ENCODE results near the gene AK2.

Gene AK2

DNA sequence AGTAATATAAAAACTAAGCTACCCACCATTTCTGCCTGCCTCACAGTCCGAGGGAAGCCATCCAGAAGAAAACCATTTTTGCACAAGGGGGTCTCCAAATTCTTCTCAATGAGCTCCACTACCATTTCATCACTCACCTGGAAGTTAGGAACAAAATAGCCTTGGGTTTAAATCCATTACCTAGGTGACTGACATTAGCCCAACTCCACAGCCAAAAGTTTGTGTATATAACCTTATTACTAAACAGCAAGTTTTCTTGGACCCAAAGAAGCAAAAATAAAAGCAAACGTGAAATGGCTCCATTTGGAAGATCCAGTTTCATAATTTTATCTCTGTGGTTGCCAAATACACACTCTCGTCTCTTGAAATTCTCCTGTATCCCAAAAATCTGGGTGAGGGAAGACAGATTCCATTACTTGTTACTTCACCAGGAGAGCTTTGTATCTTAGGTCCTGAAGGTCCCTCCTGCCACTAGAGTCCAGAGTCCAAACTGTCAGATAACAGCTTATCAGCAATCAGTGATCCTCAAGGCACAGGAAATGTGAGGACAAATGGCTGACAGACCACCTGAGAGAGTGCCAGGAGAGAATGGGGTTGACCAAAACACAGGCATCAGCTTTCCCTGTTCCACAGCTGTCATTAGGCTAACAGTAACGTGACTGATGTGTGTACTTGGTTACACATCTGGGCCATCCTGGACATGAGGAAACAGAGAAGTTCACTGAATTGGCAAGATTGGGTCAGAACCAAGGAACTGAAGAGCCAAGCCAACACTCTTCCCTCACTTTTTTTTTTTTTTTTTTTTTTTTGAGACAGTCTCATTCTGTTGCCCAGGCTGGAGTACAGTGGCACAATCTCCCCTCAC is 14.9 kb downstream of the AK2 start:
- DNase-seq, result no peak

DNA sequence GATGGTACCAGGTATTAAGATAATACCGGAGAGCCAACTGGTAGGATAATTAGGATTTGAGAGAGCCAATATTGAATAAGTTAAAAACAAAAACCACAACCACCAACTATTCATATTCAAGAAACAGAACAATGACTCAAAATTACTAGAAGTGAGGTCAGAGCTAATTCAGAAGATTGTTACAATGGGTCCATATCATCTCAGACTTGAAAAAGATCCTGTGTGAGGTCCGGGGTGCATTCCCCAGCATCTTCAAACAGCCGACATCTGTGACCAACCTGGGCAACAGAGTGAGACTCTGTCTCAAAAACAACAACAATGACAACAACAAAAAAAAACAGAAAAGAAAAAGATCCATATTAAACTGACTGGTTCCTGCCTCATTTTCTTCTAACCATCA is 18.6 kb downstream of the AK2 start:
- DNase-seq, result no peak

DNA sequence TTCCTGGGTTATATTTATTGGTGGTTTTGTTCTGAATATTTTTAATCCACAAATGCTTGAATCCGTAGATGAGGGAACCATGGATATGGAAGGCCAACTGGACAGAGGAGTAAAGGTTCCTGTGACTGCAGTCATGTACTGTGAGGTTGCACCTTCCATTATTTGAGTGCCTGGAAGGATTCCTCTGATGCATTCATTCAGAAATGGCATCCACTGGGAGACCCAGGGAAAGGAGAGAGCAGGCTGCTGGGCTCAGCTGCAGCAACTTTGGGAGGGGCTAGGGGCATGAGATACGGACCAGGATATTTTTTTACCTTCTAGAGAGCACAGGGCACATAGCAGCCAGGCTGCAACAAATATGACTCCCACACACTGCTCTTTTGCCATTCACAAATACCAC is 19.5 kb downstream of the AK2 start:
- no peak for DNase-seq

GRCh38 chr1:33015216-33015615 is 21.5 kb downstream of the AK2 start:
- DNase-seq, result no peak

DNA sequence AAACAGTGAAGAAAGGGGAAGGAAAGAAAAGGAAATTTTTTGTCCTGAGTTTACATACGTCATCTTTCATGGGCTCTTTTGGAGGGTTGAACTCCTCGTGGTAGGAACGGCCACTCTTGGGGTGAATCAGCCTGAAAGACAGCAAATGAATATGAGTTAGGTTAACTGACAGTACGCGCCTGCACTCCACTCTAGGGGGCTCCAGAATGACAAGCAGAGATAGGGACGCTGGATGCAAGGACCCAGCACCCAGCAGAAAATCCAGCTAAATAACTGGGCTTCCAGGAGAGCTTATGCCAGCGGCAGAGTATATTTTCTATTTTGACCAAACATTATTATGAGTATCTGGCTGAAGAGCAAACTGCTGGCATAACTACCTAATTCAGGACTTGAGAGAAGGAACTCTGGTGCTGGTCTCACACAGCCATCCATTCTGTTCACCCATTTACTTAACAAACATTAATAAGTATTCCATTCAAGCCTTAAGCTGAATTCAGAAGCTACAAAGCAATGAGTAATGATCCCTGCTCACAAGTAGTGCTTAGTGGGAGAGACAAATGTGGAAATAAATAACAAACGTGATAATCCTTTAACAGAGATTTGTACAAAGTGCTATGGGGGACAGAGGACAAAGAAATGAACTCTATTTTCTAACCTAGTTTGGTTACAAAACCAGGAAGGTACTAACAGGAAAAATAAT is 22.1 kb downstream of the AK2 start:
- DNase-seq, result no peak

- no peak for DNase-seq
Observed at GRCh38 chr1:33013791-33014190, 22.9 kb downstream of the AK2 start.

- DNase-seq, result no peak
Observed at GRCh38 chr1:33012165-33012564, 24.5 kb downstream of the AK2 start.

DNA sequence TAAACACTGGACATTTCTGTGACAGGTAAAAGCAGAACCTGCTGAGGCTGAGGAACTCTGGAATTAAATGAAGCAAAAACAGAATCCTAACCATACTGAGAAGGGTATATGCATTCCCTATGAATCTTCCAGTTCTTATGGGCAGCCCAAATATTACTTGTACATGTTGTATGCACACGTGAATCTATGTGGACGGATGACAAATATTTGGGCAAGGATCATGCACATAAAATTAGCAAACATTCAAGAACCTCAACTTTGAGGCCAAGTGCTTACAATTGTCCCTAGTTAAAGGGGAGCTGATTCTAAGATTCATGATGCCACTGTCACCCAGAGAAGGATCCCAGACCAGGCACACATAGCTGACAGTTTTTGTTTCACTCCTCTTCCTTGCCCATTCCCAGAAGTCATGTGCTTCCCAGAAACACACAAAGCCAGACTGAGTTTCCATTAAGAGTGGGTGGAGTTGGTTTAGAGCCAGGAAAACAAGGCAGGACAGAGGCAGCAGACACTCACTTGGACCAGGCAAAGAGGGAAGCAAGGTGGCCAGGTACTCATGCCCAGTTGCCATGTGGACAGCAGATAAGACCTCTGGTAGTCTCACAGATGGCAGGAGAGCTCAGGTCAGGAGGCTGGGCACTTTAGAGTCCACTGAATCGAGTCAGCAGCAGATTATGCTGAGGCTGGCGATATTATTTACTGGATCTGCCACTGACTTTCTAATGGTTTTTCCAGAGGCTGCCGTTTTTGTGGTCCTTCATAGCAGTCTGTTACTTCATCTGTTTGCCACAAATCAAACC is 25.6 kb downstream of the AK2 start:
- DNase-seq, result no peak

- DNase-seq, result no peak
Observed at GRCh38 chr1:33009561-33009960, 27.1 kb downstream of the AK2 start.

GRCh38 chr1:33008051-33008914 is 28.4 kb downstream of the AK2 start:
- DNase-seq, result no peak

GRCh38 chr1:33007190-33008050 is 29.3 kb downstream of the AK2 start:
- DNase-seq, result peak in 1 of 2 experiments; percentile 23

GRCh38 chr1:33005838-33006421 is 30.8 kb downstream of the AK2 start:
- DNase-seq, result no peak

GRCh38 chr1:33005117-33005837 is 31.4 kb downstream of the AK2 start:
- no peak for DNase-seq

DNA sequence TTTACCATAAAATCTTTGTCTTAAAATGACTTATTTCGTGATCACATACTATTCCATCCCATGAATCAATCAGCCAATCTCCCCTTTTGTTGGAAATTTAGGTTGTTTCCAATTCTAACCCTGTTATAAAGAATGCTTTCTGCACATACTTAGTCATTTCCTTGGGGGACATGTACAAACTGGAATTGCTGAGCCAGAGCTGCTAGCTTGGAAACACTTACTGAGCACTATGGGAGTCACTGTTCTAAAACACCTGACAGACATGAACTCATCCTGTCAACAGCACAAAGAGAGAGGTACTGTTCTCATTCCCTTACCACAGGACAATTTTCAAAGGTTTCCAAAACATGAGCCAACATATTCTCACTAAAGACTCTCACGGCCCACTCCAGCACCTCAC is 32.1 kb downstream of the AK2 start:
- no peak for DNase-seq

DNA sequence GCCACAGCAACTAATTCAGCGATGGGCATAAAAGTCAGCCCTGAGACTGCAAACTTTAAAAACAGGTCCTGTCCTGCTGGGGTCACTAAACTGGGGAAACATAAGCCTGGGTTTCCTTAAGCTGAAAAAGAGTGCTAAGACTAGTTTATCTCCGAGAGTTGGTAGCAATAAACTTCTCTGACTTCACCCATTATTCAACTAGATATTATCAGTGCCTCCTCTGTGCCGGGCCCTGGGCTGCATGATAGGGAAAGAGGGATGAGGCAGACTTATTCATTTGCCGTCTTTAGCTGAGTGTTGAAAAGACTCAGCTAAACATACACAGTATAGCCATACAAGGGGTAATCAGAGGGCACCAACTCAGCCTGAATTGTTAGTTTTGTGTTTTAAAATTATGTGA is 33.0 kb downstream of the AK2 start:
- no peak for DNase-seq

- DNase-seq, result no peak
Observed at GRCh38 chr1:33002006-33002405, 34.7 kb downstream of the AK2 start.

- DNase-seq, result no peak
Observed at GRCh38 chr1:33001282-33001681, 35.4 kb downstream of the AK2 start.

- no peak for DNase-seq
Observed at GRCh38 chr1:33000427-33001026, 36.2 kb downstream of the AK2 start.

- DNase-seq, result no peak
Observed at GRCh38 chr1:32998997-32999396, 37.7 kb downstream of the AK2 start.

DNA sequence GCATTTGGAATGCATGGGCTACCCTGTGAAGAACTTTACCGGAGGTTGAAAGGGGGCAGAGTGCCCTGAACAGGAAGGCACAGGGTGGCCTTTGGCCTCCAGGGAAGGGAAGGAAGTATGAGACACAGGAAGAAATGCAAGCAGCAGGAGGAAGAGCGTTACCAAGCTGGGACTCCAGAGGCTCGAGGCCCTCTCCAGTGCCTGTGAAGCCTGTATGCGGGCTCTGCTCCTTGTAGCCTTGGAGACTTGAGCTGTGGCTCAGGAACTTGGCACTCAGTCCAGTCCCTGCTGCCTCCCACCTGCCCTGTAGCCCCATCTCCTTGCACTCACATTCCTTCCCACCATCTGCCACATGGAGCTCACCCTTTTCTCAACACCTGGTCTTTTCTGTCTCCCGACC is 38.6 kb downstream of the AK2 start:
- DNase-seq, result peak in 1 of 2 experiments; percentile 27
